PFSK-1 (cell line): Measurements from ENCODE around the gene EYA2.

ENCODE experiments used
- POLR2AphosphoS5 ChIP-seq: IDR thresholded peaks from 2 replicates; pipeline ENCODE4 v1.6.1; 2012; ENCODE audit warnings: low read depth, mild to moderate bottlenecking, control low read depth, low read length, moderate library complexity
- SIN3A ChIP-seq: IDR thresholded peaks from 2 replicates; pipeline ENCODE4 v1.6.1; 2012; ENCODE audit warnings: mild to moderate bottlenecking, low read length, moderate library complexity, borderline replicate concordance; ENCODE audit not compliant: insufficient read depth
- TAF1 ChIP-seq: IDR thresholded peaks from 2 replicates; pipeline ENCODE4 v1.6.1; 2012; ENCODE audit warnings: low read length, control low read depth, borderline replicate concordance; ENCODE audit not compliant: insufficient read depth
- TF ChIP-seq, protein P1 (sequence below), 2 experiments: IDR thresholded peaks; 2 replicates each; pipeline versions ENCODE4 v1.6.1 to v1.8.0; 2011 to 2012; ENCODE audit warnings: low read depth in 2 of 2, low read length in 2 of 2, control low read depth in 1 of 2, inconsistent platforms in 1 of 2, mild to moderate bottlenecking in 1 of 2, moderate library complexity in 1 of 2; ENCODE audit not compliant: insufficient read depth in 1 of 2

DNA sequence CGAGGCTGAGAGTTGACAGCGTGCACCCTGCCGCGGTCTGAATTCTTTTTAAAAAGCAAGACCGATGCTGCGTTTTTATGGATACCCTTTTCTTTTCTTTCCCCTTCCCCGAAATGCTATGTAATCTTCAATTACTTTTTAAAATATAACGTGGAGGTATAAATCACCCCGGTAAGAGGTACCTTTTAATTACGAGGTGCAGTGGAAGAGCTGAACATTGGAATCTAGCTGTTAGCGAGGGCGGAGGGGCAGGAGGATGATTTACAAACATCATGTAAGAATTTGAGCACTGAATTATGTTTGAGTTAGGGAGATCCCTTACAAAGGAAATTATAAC, 1.2 kb downstream of the EYA2 start:
- TF ChIP-seq POLR2AphosphoS5 = no peak
- TF ChIP-seq, protein P1, sequence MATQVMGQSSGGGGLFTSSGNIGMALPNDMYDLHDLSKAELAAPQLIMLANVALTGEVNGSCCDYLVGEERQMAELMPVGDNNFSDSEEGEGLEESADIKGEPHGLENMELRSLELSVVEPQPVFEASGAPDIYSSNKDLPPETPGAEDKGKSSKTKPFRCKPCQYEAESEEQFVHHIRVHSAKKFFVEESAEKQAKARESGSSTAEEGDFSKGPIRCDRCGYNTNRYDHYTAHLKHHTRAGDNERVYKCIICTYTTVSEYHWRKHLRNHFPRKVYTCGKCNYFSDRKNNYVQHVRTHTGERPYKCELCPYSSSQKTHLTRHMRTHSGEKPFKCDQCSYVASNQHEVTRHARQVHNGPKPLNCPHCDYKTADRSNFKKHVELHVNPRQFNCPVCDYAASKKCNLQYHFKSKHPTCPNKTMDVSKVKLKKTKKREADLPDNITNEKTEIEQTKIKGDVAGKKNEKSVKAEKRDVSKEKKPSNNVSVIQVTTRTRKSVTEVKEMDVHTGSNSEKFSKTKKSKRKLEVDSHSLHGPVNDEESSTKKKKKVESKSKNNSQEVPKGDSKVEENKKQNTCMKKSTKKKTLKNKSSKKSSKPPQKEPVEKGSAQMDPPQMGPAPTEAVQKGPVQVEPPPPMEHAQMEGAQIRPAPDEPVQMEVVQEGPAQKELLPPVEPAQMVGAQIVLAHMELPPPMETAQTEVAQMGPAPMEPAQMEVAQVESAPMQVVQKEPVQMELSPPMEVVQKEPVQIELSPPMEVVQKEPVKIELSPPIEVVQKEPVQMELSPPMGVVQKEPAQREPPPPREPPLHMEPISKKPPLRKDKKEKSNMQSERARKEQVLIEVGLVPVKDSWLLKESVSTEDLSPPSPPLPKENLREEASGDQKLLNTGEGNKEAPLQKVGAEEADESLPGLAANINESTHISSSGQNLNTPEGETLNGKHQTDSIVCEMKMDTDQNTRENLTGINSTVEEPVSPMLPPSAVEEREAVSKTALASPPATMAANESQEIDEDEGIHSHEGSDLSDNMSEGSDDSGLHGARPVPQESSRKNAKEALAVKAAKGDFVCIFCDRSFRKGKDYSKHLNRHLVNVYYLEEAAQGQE (IDR thresholded peaks at IDR 0.05; ENCODE audit: insufficient read depth in 1 of 2, low read depth in 2 of 2, low read length in 2 of 2) = no peak
- no peak for TF ChIP-seq SIN3A
- no peak for TF ChIP-seq TAF1
